ENCODE results near the gene NCAPG2.

- TF ChIP-seq POLR2AphosphoS5 (IDR thresholded peaks at IDR 0.05) = no peak
- TF ChIP-seq, protein P1, sequence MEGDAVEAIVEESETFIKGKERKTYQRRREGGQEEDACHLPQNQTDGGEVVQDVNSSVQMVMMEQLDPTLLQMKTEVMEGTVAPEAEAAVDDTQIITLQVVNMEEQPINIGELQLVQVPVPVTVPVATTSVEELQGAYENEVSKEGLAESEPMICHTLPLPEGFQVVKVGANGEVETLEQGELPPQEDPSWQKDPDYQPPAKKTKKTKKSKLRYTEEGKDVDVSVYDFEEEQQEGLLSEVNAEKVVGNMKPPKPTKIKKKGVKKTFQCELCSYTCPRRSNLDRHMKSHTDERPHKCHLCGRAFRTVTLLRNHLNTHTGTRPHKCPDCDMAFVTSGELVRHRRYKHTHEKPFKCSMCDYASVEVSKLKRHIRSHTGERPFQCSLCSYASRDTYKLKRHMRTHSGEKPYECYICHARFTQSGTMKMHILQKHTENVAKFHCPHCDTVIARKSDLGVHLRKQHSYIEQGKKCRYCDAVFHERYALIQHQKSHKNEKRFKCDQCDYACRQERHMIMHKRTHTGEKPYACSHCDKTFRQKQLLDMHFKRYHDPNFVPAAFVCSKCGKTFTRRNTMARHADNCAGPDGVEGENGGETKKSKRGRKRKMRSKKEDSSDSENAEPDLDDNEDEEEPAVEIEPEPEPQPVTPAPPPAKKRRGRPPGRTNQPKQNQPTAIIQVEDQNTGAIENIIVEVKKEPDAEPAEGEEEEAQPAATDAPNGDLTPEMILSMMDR (IDR thresholded peaks at IDR 0.05) = peak in 1 of 5 experiments; percentile 2
These were observed 57.2 kb downstream of the NCAPG2 start for GRCh38 chr7:158647475-158647792.

All from transverse colon (tissue), 4 donors.